Measurements from ENCODE around the gene NOXO1. TPM values are rescaled to one million over a fixed set of nuclear protein-coding genes. Genes with fewer than 3 reads are reported as not detected.

Gene NOXO1
- total RNA-seq, 2 donors from 2014 or later = 0.42 TPM; not detected in 1

- Mint-ChIP-seq H3K9me3 (no peaks in the 10 kb centered on the region), H3K4me1 (peaks cover 3% of the 10 kb centered on the region), H3K27me3 (ENCODE audit: insufficient read depth) (peaks cover 4% of the 10 kb centered on the region), H3K36me3 (ENCODE audit: low read depth) (peaks cover 22% of the 10 kb centered on the region), H3K4me3 (no peak overlapping the region), H3K27ac (no peak overlapping the region)
- Histone ChIP-seq H3K27ac (ENCODE audit: low read depth, low read length) (no peak overlapping the region), H3K4me1 (ENCODE audit: control insufficient read depth, insufficient read depth, low read length) (no peaks in the 10 kb centered on the region), H3K36me3 (ENCODE audit: control insufficient read depth, insufficient read depth, low read length) (peaks cover 4% of the 10 kb centered on the region), H3K9ac (ENCODE audit: extremely low read depth, low read length, poor library complexity, severe bottlenecking) (no peak overlapping the region), H3K9me3 (ENCODE audit: control insufficient read depth, low read length) (no peaks in the 10 kb centered on the region), H3K4me3 (ENCODE audit: low read length) (no peak overlapping the region), H3K27me3 (ENCODE audit: control insufficient read depth, insufficient read depth, low read length, poor library complexity, severe bottlenecking) (no peaks in the 10 kb centered on the region)
- 93 to 99% methylated on average over 15 to 17 of the region's 17 CpGs for WGBS, 2 experiments (ENCODE audit: insufficient coverage in 1 of 2, insufficient read length in 1 of 2)
- no peak for DNase-seq
- TF ChIP-seq CTCF (conservative IDR thresholded peaks at IDR 0.05) = no peak
Observed at GRCh38 chr16:1938910-1939309, 42.4 kb downstream of the NOXO1 start.

- Histone ChIP-seq H3K36me3 (ENCODE audit: control insufficient read depth, insufficient read depth, low read length) (peaks cover 4% of the 10 kb centered on the region), H3K27me3 (ENCODE audit: control insufficient read depth, insufficient read depth, low read length, poor library complexity, severe bottlenecking) (no peaks in the 10 kb centered on the region), H3K9me3 (ENCODE audit: control insufficient read depth, low read length) (no peaks in the 10 kb centered on the region), H3K4me1 (ENCODE audit: control insufficient read depth, insufficient read depth, low read length) (no peaks in the 10 kb centered on the region), H3K9ac (ENCODE audit: extremely low read depth, low read length, poor library complexity, severe bottlenecking) (no peak overlapping the region), H3K27ac (ENCODE audit: low read depth, low read length) (no peak overlapping the region), H3K4me3 (ENCODE audit: low read length) (no peak overlapping the region)
- Mint-ChIP-seq H3K4me3 (no peak overlapping the region), H3K4me1 (peaks cover 3% of the 10 kb centered on the region), H3K27me3 (ENCODE audit: insufficient read depth) (peaks cover 1% of the 10 kb centered on the region), H3K36me3 (ENCODE audit: low read depth) (peaks cover 22% of the 10 kb centered on the region), H3K27ac (no peak overlapping the region), H3K9me3 (no peaks in the 10 kb centered on the region)
- 90 to 94% methylated on average over 9 to 10 of the region's 10 CpGs for WGBS, 2 experiments (ENCODE audit: insufficient coverage in 1 of 2, insufficient read length in 1 of 2)
- no peak for TF ChIP-seq CTCF (conservative IDR thresholded peaks at IDR 0.05)
- DNase-seq = no peak
Observed at GRCh38 chr16:1938316-1938715, 43.0 kb downstream of the NOXO1 start.

- no peak for DNase-seq
- Mint-ChIP-seq H3K9me3 (no peaks in the 10 kb centered on the region), H3K4me1 (peaks cover 3% of the 10 kb centered on the region), H3K36me3 (ENCODE audit: low read depth) (peaks cover 22% of the 10 kb centered on the region), H3K27me3 (ENCODE audit: insufficient read depth) (peaks cover 1% of the 10 kb centered on the region), H3K27ac (no peak overlapping the region), H3K4me3 (no peak overlapping the region)
- no peak for TF ChIP-seq CTCF (conservative IDR thresholded peaks at IDR 0.05)
- Histone ChIP-seq H3K9ac (ENCODE audit: extremely low read depth, low read length, poor library complexity, severe bottlenecking) (no peak overlapping the region), H3K27ac (ENCODE audit: low read depth, low read length) (no peak overlapping the region), H3K27me3 (ENCODE audit: control insufficient read depth, insufficient read depth, low read length, poor library complexity, severe bottlenecking) (no peaks in the 10 kb centered on the region), H3K36me3 (ENCODE audit: control insufficient read depth, insufficient read depth, low read length) (peaks cover 4% of the 10 kb centered on the region), H3K4me1 (ENCODE audit: control insufficient read depth, insufficient read depth, low read length) (no peaks in the 10 kb centered on the region), H3K9me3 (ENCODE audit: control insufficient read depth, low read length) (no peaks in the 10 kb centered on the region), H3K4me3 (ENCODE audit: low read length) (no peak overlapping the region)
- WGBS, 2 experiments (ENCODE audit: insufficient coverage in 1 of 2, insufficient read length in 1 of 2) = 93 to 100% methylated on average over 4 to 11 of the region's 11 CpGs
Observed at GRCh38 chr16:1936945-1937479, 44.3 kb downstream of the NOXO1 start.
